AG09309 (cell line): Measurements from ENCODE around the gene MKI67.
"Not testable (repeated sequence)": the region's sequence is repeated elsewhere in the genome, so short reads cannot be mapped to it uniquely, and the experiment has no call there.

Experiments
- DNase-seq: peaks from one replicate; pipeline ENCODE4 v3.0.0-alpha.2; 2010; ENCODE audit warnings: low read depth
- H3K4me3 ChIP-seq: 2 replicates; pipeline ENCODE4 v1.5.1; 2011; ENCODE audit warnings: mild to moderate bottlenecking, low read depth, low read length, moderate library complexity; ENCODE audit not compliant: control insufficient read depth
- TF ChIP-seq, protein P1 (sequence below): IDR thresholded peaks from 2 replicates; pipeline ENCODE4 v1.5.1; 2011; ENCODE audit warnings: mild to moderate bottlenecking, low read depth, low read length, inconsistent platforms; ENCODE audit not compliant: insufficient read depth, control insufficient read depth; ENCODE audit errors: missing control alignments

The MKI67 gene

DNA sequence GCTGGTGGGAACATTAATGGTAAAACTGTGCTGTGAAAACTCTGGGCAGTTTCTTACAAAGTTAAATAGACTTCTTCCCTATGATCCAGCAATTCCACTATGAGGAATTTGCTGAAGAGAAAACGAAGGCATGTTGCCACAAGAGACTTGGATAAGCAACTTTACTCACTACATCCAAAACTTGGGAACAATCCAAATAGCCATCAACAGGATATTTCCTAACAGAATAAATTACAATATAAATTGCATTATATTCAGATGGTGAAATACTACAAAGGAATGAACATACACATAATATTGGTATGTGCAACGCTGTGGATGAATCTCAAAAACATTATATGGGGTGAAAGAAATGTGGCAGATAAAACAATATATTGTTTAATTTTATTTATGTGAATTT, 21.4 kb upstream of the MKI67 start:
- DNase-seq: peak; percentile 76
- H3K4me3 ChIP-seq: no peak overlapping the region
- TF ChIP-seq, protein P1, sequence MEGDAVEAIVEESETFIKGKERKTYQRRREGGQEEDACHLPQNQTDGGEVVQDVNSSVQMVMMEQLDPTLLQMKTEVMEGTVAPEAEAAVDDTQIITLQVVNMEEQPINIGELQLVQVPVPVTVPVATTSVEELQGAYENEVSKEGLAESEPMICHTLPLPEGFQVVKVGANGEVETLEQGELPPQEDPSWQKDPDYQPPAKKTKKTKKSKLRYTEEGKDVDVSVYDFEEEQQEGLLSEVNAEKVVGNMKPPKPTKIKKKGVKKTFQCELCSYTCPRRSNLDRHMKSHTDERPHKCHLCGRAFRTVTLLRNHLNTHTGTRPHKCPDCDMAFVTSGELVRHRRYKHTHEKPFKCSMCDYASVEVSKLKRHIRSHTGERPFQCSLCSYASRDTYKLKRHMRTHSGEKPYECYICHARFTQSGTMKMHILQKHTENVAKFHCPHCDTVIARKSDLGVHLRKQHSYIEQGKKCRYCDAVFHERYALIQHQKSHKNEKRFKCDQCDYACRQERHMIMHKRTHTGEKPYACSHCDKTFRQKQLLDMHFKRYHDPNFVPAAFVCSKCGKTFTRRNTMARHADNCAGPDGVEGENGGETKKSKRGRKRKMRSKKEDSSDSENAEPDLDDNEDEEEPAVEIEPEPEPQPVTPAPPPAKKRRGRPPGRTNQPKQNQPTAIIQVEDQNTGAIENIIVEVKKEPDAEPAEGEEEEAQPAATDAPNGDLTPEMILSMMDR: no peak

DNA sequence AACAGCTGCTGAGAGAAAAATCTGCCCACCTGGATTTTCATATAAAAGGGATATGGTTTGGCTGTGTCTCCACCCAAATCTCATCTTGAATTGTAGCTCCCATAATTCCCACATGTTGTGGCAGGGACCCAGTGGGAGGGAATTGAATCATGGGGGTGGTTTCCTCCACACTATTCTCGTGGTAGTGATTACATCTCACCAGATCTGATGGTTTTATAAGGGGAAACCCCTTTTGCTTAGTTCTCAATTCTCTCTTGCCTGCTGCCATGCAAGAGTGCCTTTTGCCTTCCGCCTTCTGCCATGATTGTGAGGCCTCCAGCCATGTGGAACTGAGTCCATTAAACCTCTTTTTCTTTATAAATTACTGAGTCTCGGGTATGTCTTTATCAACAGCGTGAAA, 20.8 kb upstream of the MKI67 start:
- no peak overlapping the region for H3K4me3 ChIP-seq
- TF ChIP-seq, protein P1: no peak
- no peak for DNase-seq

DNA sequence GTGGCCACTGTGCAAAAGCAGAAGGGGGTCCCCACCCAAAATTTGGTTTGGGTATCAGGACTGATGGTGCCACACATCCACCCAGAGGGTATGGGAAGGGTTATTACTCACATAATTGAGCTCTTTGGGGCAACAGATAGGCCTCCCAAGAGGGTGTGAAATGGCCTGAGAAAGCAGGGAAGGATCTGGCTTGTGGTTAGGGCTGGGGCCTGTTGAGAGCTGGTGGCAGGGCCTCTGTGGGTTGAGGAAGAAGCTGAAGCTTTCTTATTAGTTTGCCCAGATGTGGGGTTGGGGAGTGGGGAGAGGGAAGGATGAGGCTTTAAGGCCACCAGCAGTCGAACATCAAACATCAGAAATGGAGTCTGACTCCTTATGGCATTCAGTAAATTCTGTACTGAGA, 18.3 kb upstream of the MKI67 start:
- no peak for DNase-seq
- TF ChIP-seq, protein P1: no peak
- H3K4me3 ChIP-seq: no peak overlapping the region

DNA sequence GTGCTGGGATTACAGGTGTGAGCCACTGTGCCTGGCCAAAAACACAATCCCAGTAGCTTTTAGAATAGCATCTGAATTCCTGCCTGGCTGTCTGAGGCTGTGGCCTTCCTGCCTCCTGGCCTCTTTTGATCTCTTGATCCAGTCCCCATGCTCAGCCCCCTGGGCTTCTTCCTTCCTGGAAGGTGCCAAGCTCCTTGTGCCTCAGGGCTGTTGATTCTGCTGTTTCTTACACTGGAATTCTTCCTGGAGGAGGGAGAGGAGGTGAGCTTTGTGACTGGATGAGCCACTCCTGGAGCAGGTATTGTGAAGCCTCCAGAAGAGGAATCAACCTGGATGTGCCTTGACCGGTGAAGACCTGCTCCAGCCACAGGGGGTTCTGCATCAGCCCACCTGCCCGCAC, 17.3 kb upstream of the MKI67 start:
- DNase-seq: no peak
- TF ChIP-seq, protein P1: no peak
- no peak overlapping the region for H3K4me3 ChIP-seq

- no peak overlapping the region for H3K4me3 ChIP-seq
- DNase-seq: no peak
- TF ChIP-seq, protein P1: no peak
These were observed 14.2 kb upstream of the MKI67 start for GRCh38 chr10:128140425-128140824.

- not testable (repeated sequence) for H3K4me3 ChIP-seq, DNase-seq
These were observed 12.2 kb upstream of the MKI67 start for GRCh38 chr10:128138429-128138828.

- TF ChIP-seq, protein P1: no peak
These were observed 11.7 kb upstream of the MKI67 start for GRCh38 chr10:128137877-128138276.

More at GRCh38 chr10:128137877-128138276, 11.7 kb upstream of the MKI67 start:
- no peak for DNase-seq
- H3K4me3 ChIP-seq: no peak overlapping the region
